ENCODE data around the gene G0S2.
"Not testable (repeated sequence)": the region's sequence is repeated elsewhere in the genome, so short reads cannot be mapped to it uniquely, and the experiment has no call there.

G0S2 gene

DNA sequence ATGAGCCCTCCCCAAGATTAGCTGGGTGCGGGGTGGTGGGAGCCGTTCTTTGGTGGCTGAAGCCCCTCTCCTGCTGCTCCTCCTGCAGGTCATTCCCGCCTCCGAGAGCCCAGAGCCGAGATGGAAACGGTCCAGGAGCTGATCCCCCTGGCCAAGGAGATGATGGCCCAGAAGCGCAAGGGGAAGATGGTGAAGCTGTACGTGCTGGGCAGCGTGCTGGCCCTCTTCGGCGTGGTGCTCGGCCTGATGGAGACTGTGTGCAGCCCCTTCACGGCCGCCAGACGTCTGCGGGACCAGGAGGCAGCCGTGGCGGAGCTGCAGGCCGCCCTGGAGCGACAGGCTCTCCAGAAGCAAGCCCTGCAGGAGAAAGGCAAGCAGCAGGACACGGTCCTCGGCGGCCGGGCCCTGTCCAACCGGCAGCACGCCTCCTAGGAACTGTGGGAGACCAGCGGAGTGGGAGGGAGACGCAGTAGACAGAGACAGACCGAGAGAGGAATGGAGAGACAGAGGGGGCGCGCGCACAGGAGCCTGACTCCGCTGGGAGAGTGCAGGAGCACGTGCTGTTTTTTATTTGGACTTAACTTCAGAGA, 448 bp downstream of the G0S2 start:
- no peak for DNase-seq (ENCODE audit: low read depth in 1 of 2, low spot score in 1 of 2)

- DNase-seq (ENCODE audit: low read depth in 1 of 2, low spot score in 1 of 2): no peak
Measured at GRCh38 chr1:209678981-209679539, 3.8 kb downstream of the G0S2 start.

GRCh38 chr1:209685821-209686220, 10.6 kb downstream of the G0S2 start:
- DNase-seq (ENCODE audit: low read depth in 1 of 2, low spot score in 1 of 2): no peak

- no peak for DNase-seq (ENCODE audit: low read depth in 1 of 2, low spot score in 1 of 2)
Measured at GRCh38 chr1:209686322-209686721, 11.1 kb downstream of the G0S2 start.

GRCh38 chr1:209688746-209689234, 13.6 kb downstream of the G0S2 start:
- DNase-seq (ENCODE audit: low read depth in 1 of 2, low spot score in 1 of 2): no peak

DNA sequence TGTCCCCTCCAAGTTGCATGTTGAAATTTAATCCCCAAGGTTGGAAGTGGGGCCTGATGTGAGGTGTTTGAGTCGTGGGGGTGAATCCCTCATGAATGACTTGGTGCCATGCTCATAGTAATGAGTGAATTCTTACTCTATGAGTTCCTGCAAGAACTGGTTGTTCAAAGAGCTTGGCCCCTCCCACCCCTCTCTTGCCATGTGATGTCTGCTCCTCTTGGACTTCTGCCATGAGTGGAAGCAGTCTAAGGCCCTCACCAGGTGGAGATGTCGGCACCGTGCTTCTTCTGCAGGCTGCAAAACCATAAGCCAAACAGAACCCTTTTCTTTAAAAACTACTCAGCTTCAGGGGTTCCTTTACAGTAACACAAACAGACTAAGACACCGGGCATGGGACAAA, 14.3 kb downstream of the G0S2 start:
- DNase-seq (ENCODE audit: low read depth in 1 of 2, low spot score in 1 of 2): no peak

DNA sequence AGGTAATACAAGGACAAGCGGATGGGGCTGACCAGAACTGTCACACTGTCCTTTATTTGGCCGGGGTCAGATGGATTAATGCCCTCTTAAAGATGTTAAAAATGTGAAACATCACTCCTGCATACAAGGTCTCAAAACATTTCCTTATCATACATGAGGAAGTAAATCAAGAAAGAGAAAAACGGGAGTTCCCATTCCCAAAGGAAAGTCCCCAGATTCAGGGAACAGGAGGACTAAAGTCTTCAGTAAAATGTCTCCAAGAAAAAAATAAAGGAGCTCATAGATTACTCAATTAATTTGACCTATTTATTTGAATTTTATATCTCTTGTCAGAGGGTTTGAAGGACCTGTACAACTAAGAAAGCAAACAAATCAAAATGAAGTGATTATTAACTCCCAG, 16.0 kb downstream of the G0S2 start:
- DNase-seq (ENCODE audit: low read depth in 1 of 2, low spot score in 1 of 2): no peak

GRCh38 chr1:209692296-209692695, 17.1 kb downstream of the G0S2 start:
- DNase-seq (ENCODE audit: low read depth in 1 of 2, low spot score in 1 of 2): no peak

DNA sequence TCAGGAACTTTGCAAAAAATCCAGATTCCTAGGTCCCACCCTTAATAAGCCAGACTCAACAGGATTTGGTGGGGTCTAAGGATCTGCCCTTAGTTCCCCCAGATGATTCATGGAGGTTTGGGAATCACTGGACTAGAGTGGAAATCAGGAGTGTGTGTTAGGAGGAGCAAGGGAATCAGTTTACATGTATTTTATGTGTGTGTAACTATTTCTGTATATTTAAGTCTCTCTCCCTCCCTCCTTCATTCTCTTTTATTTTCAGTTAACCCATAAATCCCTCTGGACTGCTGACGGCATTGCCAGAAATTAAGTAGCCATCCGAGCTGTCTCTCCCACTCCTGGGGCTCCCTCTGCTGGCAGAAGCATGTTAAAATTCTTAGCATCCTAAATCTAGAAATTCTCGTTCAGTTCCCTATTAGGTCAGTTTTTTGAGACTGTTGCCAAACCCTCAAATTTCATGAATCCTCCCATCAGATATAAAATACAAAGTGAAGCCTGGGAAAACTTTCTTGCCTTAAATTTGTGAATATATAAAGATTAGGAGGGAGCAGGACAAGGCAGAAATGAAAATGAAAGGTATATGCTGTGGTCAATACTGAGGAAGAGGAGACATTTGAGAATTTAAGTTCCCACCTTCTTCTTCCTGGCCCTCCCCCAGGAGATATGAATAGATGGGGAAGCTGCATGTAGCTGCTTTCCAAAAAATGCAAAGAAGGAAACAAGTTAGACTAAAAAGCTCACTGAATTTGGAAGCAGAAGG, 17.7 kb downstream of the G0S2 start:
- DNase-seq (ENCODE audit: low read depth in 1 of 2, low spot score in 1 of 2): peak; percentile 31 to 51

DNA sequence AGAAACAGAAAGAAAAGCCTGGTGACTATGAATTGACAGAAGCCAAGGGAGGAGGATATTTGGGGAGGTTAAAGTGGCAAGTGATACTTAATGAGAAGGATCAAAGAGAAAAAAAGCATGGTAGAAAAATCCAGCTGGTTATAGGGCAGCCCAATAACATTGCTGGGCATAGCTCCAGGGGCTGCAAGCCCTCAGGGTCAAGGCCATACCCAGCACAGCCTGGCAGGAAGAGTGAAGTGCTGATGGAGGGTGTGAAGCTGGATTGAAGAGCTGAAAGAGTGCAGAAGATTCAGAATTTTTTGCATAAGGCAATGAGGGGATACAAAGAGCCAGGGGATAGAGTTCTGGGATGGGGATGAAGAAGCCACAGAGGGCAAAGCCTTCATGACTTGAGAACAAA, 21.5 kb downstream of the G0S2 start:
- no peak for DNase-seq (ENCODE audit: low read depth in 1 of 2, low spot score in 1 of 2)

- no peak for DNase-seq (ENCODE audit: low read depth in 1 of 2, low spot score in 1 of 2)
Measured at GRCh38 chr1:209697126-209697525, 21.9 kb downstream of the G0S2 start.

- not testable (repeated sequence) for DNase-seq (ENCODE audit: low read depth in 1 of 2, low spot score in 1 of 2)
Measured at GRCh38 chr1:209700686-209701085, 25.5 kb downstream of the G0S2 start.

- DNase-seq (ENCODE audit: low read depth in 1 of 2, low spot score in 1 of 2): no peak
Measured at GRCh38 chr1:209702832-209703231, 27.6 kb downstream of the G0S2 start.

DNA sequence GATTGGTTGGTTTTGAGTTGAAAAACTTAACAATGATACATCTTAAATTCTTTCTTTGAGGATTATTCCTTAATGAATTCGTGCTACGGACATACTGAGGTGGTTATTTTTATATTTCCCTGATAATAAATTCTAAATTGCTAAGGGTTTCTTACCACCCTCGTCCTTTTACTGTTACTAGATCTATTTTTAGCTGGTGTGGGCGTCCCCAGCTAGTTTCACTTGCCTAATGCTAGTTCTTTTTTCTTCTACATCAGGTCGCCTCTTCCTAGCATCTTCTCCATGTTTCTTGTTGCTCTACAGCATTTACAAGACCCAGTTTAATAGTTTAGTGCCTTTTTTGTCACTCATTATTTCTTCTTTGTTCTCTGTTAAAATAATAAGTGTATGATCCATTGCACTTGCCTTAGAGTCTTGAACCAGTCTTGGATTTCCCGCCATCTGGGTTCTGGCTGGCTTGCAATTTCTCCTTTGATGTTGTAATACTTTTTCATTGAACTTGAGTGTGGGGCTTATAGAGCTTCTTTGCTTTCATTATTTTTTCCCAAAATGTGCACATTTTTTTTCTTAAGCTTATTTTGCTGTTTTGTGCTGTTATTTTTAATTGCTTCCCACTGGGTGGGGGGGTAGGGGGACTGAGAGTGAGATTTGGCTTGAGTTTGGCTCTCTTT, 28.8 kb downstream of the G0S2 start:
- no peak for DNase-seq (ENCODE audit: low read depth in 1 of 2, low spot score in 1 of 2)

DNA sequence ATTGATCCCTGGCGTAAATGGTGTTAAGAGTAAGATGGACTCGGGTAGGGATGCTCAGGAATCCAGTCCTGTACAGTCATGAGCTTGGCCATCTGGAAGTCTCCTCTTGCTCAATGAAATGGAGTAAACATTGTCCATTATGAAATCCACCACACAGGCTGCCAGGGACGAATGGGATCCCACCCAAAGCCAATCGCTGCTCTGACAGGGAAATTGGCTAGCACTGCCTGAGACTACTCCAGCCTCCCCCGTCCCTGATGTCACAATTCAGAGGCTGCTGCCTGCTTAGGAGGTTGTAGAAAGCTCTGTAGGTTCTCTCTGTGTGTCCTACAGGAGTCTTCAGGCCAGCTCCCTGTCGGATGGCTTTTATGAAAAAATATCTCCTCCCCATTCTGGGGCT, 29.4 kb downstream of the G0S2 start, which contains the start of gene HSD11B1:
Gene HSD11B1 (plus strand): TSS at position 263 of the 400 bp plus-strand sequence. CDS start 97 bp downstream, at position 360.
- no peak for DNase-seq (ENCODE audit: low read depth in 1 of 2, low spot score in 1 of 2)

GRCh38 chr1:209705033-209705598, 29.9 kb downstream of the G0S2 start:
- DNase-seq (ENCODE audit: low read depth in 1 of 2, low spot score in 1 of 2): no peak

- DNase-seq (ENCODE audit: low read depth in 1 of 2, low spot score in 1 of 2): no peak
Measured at GRCh38 chr1:209706622-209707021, 31.4 kb downstream of the G0S2 start.

DNA sequence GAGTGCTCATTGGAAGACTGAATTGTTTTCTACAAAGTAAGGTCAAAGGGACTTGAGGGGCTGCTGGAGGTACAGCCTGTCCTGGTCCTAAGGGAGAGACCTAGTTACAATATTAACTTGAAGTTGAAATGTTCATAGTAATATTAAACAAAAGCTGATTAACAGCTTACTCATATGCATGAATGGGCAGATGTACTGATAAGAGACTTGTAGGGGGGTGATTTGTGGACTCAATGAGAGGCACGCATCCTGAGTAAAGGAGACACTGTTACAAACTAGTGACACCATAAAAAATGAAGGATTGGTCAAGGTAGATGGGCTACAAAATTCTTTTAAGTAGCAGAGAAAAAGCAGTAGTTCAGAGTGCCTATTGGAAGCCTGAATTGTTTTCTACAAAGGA, 32.1 kb downstream of the G0S2 start:
- no peak for DNase-seq (ENCODE audit: low read depth in 1 of 2, low spot score in 1 of 2)

DNA sequence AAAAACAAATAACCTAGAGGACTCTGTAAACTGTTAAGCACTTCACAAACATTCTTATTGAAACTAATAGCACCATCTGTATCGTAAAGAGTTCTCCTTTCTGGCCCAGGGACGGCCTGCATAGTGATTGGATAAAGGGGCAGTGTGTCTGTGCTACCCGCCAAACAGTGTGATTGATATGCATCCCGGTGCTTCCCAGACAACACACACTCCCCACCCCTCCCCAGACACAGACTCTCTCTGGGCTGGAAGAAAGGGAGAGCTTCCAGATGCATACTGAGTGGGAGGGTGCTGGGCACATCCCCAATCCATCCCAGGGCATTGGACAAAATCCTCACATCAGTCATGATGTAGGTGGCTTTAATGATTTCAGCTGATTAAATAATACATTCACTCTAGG, 33.1 kb downstream of the G0S2 start:
- DNase-seq (ENCODE audit: low read depth in 1 of 2, low spot score in 1 of 2): no peak

DNA sequence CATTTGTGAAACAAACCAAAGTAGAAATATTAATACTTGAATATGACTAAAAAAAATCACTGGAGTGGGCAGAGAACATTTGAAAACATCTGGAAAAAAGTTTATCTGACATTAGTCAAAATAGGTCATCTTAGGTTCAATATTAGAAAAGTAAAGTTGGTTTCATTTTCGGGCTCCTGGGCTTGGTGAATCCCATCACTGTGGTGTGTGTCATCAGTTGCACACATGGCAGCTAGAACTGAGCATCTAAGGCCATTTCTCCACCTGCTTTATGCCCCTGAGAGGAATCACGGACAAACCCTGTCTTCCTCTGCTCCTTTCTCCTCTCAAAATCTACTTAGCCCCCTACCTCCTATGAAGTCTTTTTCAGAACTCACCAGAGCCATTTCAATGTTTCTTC, 34.9 kb downstream of the G0S2 start:
- DNase-seq (ENCODE audit: low read depth in 1 of 2, low spot score in 1 of 2): no peak

GRCh38 chr1:209710847-209711246, 35.6 kb downstream of the G0S2 start:
- no peak for DNase-seq (ENCODE audit: low read depth in 1 of 2, low spot score in 1 of 2)

Measured in stimulated activated CD4-positive, alpha-beta T cell treated with anti-CD3 and anti-CD28 coated beads, Interleukin-15, amount 100 ng/mL, for 1 hour (primary cell).